HG03469 (cell line): ENCODE results near the gene ATP6V1G1.

Source experiments
- ATAC-seq: cut with Tn5 transposase; IDR thresholded peaks from one replicate; pipeline ENCODE4 v1.9.1; 2021; ENCODE audit warnings: mild to moderate bottlenecking, moderate library complexity, moderate number of reproducible peaks; ENCODE audit not compliant: unreplicated experiment

ATP6V1G1 gene

DNA sequence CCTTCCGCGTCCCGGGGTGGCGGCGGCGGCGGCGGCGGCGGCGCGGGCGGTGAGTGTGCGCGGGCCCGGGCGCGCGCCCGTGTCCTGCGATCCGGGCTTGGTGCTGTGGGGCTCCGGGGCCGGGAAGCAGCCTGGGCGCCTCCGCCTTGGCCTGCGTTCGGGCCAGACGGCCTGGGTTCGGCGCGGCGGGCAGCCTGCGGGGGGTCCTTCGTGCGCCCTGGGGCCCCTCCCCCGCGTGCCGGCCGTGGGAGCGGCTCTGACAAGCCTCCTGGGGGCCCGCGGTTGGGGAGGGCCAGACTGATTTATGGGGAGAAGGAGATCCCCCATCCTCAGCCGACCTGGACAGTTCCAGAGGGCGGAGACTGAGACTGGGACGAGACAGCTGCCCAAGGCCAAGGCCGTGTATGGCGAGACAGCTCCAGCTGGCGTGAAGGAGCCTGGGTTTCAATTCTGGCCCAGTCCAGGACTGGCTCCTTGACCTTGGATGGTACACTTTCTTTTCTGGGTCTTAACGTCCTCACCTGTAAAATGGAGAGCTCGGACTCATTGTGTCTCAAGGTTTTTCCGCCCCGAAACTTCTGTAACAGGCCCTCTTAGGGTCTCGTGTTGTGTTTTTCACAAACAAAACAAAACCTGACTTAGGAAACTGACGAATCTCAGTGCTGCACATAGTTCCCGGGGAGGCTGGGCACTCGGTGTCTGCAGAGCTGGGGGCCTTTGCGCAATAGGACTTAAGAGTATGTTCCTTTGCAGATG lies 24.1 kb downstream of the ATP6V1G1 start:
- ATAC-seq: no peak

DNA sequence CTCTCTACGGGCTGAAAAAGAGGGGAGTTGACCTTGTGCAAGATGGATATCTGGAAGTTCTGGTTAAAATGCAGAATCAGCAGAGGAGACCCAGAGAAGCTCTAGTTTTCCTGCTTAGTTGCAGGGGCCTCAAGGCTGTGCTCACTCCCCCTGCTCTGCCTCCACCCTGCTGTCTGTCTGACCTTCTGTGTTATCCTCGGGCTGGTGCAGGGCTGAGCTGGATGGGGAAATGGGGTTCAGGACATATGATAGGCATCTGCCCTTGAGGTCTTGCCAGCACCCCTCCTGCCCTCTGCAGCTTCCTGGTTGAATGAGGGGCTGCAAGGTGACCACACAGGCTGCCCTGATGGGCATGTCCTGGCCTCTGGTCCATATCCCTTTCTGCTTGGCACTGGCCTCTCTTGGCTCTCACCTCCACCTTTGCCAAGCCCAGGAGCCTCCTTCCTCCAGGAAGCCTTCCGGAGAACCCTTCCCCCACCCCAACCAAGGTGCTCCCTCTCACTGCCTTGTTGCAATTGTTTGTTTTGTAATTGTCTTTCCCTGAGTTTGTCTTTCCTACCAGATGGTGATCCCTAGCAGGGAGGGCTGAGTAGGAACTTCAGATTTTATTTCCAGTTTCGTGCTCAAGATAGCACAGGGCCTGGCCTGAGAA lies 24.8 kb downstream of the ATP6V1G1 start:
- no peak for ATAC-seq

DNA sequence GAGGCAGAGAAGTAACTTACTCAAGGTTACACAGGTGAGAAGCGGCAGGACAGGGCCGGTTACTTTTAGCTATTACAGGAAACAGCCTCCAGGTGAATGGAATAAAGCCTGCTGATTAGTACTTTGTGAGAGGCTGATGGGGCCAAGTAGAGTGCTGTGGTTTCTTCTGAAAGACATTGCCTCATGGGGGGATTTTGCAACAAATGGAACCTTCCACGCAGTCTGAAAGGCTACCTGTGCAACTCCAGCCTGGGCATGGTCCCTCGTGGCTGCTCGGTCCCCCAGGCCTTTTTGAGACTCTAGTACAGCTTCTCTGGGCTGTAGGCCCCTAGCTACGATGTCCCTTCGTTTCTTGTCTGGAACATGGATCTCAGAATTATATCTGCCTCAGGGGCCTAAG lies 25.5 kb downstream of the ATP6V1G1 start:
- ATAC-seq: no peak

DNA sequence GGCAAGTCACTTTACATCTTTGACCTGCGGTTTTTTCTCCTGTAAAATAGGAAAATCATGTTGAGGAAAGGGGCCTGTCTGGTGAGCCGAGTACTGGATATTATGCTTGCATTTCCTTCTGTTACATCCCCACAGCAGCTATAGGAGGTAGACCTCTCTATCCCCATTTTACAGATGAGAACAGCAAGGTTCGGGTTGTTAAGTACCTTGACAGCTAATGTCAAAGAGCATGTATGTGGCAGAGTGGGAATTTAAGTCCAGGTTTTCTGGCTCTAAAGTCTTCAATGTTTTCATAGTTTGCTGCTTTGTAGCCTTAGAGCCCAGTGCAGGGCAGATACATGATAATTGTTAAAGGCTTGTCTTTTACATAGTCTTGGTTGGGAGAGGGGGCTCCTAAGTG lies 26.4 kb downstream of the ATP6V1G1 start:
- no peak for ATAC-seq

DNA sequence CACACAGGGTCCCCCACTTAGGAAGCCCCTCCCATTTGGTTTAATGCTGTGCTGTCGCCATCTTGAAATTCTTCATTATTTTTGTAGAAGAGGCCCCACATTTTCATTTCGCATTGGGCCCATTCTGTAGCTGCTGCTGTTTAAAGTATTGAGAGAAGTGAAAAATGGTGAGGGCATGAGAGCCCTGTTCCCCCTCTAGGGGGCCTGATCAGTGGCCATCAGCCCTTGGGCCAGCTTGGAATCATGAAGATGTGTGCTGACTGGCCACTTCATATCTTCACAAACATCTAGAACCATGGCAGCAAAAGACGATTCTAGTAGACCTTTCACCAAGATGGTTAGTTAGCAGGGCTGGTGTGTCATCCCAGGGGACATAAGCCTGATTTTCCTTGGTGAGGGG lies 26.8 kb downstream of the ATP6V1G1 start:
- ATAC-seq: no peak

DNA sequence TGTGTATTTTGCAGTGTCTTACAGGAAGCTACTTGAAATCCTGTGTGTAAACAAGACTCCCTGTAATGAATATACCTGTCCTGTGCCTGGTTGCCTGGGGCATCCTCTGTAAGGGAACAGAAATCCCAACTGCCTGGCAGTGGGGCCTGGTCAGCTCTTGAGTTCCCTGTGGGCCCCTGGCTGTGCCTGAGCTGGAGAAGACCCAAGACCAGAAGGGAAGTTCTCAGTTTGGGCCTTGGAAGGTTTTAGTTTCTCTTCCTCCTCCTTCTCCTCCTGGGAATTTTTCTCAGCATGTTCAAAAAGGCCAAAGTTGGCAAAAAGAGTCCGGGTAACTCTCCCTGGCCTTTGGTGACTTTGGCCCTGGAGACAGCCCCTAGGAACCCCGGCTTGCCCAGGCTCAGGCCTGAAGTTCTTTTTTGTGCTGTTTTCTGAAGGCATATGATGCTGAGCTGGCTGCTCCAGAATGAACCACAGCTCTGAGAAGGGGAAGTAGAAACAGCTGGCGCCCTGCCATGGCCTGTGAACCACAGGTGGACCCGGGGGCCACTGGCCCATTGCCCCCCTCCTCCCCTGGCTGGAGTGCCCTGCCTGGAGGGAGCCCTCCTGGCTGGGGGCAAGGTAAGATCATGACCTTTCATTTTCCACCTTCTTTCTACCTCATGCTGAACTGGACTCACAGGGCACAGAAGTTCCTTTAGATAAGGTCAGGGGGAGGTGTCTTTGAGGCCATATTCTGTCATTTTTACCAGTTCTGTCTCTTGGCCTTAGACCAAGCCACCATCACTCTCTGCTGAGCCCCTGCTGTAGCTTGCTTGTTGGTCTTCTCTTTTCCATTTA lies 29.3 kb downstream of the ATP6V1G1 start:
- ATAC-seq: peak; percentile 57

DNA sequence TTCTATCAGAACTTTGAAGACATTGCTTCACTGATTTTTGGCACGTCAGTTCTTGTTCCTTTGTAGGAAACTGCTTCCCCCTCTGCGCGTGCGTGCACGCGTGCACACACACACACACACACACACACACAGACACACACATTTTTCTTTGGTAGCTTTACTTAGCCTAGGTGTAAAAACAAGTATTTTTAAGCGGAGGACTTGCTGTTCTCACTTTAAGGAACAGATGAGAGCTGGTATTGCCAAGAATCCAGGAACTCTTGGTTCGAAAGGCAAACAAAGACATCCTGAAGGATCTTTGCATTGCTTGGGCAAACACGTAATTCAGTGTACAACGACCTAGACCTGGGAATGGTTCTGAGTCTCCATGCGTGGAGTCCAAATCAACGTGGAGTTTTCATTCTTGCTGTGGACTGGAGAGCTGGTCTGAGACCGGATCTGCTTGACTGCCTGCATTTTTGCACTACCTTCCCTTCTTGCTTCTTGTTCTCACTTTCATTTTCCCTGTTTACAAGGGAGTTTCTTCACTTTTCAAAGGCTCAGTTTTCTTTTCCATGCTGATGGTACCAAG lies 31.7 kb downstream of the ATP6V1G1 start:
- no peak for ATAC-seq

DNA sequence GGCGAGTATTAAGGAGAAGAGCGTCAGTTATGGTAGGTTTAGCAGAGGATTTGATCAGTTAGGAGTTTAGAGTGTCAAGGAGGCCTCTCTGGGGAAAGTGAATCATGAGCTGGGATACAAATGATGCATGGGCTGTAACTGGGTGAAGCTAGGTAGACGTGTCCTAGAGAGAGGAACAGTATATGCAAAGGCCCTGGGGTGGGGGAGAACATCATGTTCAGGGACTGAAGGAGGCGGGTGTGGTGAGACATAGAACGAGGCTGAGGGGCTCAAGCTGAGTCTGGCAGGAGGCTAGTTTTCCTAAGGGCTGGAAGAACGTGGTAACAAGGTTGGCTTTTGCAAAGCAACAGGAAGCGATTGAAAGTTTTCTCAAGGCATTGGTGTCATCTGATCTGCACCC lies 34.0 kb downstream of the ATP6V1G1 start:
- ATAC-seq: no peak

DNA sequence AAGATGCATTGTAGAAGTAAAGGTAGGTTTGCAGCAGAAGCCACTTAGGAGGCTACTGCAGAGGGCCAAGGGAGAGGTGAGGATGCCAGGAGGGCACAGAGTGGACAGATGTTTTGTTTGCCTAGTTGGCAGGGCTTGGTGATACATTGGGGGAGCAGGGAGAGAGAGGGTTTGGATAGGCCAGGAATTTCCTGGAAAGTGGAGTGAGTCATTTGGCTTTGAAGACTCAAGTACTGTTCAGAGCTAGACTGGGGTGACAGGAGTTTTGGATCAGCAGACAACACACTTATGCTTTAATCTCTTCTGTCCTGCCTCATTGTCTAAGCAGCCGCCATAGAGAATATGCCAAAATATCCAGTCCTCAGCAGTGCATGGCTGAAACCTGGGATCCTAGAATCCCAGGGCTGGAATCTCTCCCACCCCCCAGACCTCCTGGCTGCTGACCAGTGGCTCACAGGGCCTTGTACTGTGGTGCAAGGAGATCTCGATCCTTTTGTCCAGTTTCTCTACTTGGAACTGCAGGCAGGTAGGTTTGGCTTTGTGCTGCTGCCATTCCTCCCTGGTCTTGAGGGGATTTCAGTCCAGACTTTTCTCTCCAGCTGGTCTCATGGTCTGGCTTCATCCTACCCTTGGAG lies 34.5 kb downstream of the ATP6V1G1 start:
- ATAC-seq: no peak

DNA sequence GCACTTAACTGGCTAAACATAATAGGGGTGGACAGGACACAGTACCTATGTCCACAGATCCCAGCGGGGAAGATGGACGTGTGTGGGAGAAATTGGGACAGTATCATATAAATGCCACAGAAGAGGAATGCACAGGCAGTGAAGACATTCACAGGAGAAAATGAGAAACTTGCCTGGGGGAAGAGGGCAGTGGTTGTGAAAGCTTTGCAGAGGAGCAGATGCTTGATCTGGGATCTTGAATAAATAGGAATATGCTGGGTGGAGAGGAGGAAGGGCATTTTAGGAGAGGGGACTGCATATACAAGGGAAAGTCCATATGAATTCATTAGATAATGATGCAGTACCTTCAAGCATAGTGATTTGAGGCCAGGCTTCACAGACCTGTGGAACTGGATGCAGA lies 37.1 kb downstream of the ATP6V1G1 start:
- no peak for ATAC-seq

DNA sequence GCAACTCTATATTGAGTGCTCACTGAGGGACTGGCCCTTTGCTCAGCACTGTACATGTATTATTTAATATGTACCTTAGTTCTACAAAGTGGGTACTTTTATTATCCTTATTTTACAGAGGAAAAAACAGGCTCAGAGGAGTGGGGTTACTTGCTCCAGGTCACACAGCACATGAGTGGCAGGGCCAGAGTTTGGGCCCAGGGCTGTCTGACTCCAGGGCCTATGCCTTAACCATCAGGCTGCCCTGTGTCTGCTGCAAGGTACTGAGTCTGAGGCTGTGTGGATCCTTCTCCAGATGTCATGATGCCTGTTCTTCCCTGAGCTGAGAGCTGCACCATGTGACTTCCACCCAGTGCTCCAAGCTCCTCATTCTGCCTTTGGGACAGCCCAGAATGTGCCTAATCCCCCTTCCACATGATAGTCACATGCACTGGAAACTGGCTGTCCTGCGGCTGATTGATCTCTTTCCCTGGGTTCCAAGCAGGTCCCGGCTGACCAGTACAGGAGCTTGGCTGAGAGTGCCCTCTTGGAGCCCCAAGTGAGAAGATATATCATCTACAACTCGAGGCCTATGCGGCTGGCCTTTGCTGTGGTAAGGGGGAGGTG lies 38.9 kb downstream of the ATP6V1G1 start:
- no peak for ATAC-seq

DNA sequence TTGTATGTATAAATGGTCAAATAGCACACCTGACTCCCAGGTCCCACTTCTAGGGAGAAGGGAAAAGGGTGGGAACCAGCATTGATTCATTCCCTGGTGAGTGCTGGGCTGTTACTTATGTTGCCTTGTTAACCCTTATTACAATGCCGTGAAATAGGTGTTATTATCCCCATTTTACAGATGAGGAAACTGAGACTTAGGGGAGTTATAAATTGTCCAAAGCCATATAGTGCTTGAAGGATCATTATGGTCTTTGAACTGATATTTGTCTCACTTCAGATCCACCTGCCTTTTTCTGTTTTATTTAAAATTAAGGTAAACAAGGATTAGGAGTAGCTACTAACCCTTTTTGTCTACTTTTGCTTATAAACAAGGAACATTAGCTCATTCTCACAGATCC lies 40.0 kb downstream of the ATP6V1G1 start:
- no peak for ATAC-seq

DNA sequence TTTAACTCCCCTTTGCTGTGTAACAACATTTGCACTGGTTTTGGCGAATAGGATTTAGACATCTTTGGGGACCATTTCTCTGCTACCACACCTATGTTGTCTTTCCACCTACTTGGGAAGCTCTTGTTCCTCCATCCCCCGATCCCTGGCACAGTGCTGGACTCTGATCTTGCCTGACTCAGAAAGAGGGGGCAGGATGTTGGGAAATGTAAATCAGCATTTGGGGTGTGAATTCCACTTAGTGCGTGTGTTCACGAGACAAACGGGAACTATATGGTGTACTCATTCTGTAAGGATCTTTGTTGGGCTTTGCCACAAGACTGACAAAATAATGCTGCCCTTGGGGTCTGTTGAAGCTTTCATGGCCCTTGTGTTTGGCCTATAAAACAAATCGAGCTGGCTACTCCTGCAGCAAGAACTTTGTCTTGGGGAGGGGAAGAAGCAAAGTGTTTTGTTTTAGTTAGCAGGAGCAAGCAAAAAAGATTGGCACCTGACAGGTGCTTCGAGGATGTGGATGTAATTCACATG lies 42.1 kb downstream of the ATP6V1G1 start:
- no peak for ATAC-seq

DNA sequence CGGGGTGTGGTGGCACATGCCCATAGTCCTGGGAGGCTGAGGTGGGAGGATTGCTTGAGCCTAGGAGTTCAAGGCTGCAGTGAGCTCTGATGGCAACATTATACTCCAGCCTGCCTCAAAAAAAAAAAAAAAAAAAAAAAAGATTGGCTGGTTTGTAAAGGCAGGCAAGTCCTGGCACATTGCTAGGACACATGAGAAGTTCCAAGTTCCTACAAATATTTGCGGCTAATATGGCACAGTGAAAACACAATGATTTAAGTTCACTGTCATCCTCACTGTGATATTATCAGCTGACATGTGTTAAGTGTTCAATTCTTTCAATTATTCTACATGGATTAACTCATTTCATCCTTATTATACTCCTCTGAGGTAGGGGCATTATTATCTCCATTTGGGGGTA lies 43.6 kb downstream of the ATP6V1G1 start:
- no peak for ATAC-seq

DNA sequence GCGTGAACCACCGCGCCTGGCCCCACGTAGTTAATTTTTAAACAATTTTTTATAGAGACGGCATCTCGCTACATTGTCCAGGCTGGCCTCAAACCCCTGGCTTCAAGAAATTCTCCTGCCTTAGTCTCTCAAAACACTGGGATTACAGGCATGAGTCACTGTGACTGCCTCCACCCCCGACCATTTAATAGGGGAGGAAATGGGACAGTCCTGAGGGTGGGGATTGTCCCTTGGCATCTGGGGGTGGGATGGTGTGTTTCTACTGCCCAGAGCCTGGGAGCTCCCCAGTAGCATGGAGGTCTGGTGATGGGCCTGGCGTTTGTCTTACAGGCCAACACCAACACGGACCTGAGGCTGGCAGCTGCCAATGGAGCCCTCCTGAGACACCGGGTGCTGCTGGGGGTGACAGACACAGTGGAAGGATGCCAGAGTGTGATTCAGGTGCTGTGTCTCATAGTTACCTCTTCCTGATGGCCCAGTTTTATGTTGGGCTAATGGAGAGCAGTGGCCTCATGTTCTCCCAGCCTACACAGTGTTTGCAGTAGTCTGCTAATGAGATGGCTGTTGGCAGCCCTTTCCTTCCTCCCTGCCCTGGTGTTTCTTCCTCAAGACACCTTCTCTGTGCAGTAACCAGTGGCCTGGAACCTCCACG lies 46.0 kb downstream of the ATP6V1G1 start:
- no peak for ATAC-seq

DNA sequence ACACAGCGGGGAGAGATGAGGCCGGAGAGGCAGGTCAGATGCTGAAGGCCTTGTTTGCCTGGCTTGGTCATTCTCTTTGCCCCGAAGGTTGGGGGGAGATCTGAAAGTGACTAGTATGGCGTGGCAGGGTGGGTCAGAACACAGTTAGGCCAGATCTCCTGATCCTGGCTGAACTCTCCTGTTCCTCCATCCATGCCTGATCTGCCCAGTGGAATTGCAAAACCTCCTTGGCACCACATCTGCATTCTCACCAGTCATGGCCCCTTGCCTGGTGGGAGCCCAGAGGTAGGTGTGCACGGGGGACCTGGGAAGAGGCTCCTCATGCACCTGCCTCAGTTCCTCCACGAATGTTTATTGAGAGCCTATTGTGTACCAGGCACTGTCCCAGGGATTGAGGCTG lies 46.8 kb downstream of the ATP6V1G1 start:
- ATAC-seq: no peak

DNA sequence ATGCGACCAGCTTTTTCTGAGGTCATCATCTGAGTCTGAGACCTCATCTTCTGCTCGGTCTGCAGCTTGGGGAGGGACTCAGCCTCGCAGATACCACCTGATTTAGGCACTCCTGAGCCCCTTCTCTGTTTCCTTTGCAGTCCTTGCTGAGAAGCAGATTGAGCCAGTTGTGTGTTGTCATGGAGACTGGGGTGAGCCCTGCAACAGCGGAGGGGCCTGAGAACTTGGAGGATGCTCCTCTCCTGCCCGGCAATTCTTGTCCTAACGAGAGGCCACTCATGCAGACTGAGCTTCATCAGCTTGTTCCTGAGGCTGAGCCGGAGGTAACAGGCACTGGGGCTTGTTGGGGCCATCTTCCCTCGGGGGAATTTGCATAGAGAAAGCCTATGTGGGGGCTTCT lies 50.8 kb downstream of the ATP6V1G1 start:
- no peak for ATAC-seq

DNA sequence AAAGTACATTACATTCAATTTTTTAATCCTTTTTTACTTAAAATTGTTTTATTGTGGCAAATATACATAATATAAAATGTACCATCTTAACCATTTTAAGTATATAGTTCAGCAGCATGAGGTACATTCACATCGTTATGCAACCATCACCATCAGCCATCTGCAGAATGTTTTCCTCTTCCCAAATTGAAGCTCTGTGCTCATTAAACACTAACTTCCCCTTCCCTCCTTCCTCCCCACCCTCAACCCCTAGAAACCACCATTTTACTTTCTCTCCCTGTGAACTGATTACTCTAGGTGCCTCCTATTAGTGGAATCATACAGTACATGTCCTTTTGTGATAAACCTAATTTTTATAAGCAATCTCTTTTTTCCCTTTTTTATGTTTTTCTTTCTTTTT lies 54.4 kb downstream of the ATP6V1G1 start:
- no peak for ATAC-seq

DNA sequence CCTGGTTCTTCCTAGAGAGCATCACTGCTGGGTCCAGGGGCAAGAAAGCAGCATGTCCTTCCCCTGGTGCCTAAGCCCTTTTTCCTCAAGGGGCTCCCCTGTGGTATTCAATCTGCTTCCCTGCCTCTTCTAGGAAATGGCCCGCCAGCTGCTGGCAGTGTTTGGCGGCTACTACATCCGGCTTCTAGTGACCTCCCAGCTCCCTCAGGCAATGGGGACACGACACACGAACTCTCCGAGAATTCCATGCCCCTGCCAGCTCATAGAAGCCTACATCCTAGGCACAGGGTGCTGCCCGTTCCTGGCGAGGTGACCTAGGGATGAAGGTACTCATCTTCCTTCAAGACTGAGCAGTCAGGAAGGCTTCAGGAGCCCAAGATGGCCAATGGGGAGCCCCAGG lies 55.4 kb downstream of the ATP6V1G1 start:
- ATAC-seq: no peak

DNA sequence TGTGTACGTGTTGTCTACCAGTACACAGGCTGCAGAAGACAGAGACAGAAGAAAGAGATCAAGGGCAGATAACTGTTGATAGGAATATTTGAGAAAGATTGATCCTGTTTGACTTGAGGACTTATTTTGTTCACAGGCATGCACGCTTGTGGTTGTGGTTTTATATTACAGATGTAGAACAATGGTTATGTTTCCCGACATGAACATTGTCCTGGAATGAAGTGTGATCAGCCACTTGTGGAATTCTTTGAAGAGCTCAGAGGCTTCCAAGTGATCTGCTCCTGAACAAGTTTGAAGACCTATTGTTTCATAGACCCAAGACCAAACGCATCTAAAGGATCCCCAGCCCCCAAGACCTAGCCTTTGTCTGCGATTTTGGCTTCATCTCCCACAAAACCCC lies 56.3 kb downstream of the ATP6V1G1 start:
- no peak for ATAC-seq
